ENCODE results near the gene GRM8. TPM values are rescaled to one million over a fixed set of nuclear protein-coding genes. Genes with fewer than 3 reads are reported as not detected.

Gene GRM8
- total and polyA plus RNA-seq, 10 of the 15 experiments (the other 5 are each of a cell fraction or from before 2014, with no cell fraction given), result 0.33 to 7.1 (median 0.45) TPM; not detected in 2

- no peaks in the 10 kb centered on the region for H3K36me3 ChIP-seq (ENCODE audit: control insufficient read depth in 2 of 2, insufficient read depth in 2 of 2, low read length in 1 of 2)
- FAIRE-seq, result no peak
- no peaks in the 10 kb centered on the region for H3K79me2 ChIP-seq (ENCODE audit: control insufficient read depth, insufficient read depth, low read length)
- H3K4me2 ChIP-seq (ENCODE audit: control insufficient read depth, insufficient read depth), result no peak overlapping the region
- WGBS (ENCODE audit: insufficient coverage, insufficient replicate concordance, low lambda C conversion rate, missing lambda C conversion rate), result 2% methylated on average over 2 of the region's 2 CpGs
- H2AFZ ChIP-seq (ENCODE audit: control insufficient read depth, low read depth, low read length), result no peak overlapping the region
- RAD21 ChIA-PET (ENCODE audit: unreplicated experiment), result no interaction called here
- SMC1A ChIA-PET (ENCODE audit: uncharacterized antibody, unreplicated experiment), result no interaction called here
- POLR2A ChIA-PET, result no interaction called here
- BruUV-seq (replicated peaks), result no TSS peak
- no peak overlapping the region for H3K4me3 ChIP-seq
- no peaks in the 10 kb centered on the region for H3K9me3 ChIP-seq (replicated peaks; ENCODE audit: control insufficient read depth, insufficient read depth, low read length)
- ATAC-seq, result no peak
- H4K20me1 ChIP-seq (ENCODE audit: control insufficient read depth, insufficient read depth), result no peaks in the 10 kb centered on the region
- H3K4me1 ChIP-seq (ENCODE audit: control insufficient read depth, insufficient read depth, low read length), result peaks cover 4% of the 10 kb centered on the region
- no peak overlapping the region for H3K9ac ChIP-seq (ENCODE audit: control insufficient read depth, insufficient read depth, low read length)
- DNase-seq (ENCODE audit: low read depth, low spot score), result no peak
- CTCF ChIA-PET, result interaction anchor here (1.0 kb wide), 1 partner anchor 9 kb away, joined by 3 read pairs; no protein-coding TSS in a partner anchor
- in situ Hi-C loops (cut with MboI) (no loop called here), intact Hi-C loops (cut with micrococcal nuclease; ENCODE audit: unreplicated experiment) (no loop called here)
- no peak for TF ChIP-seq GABPA (IDR thresholded peaks at IDR 0.05; ENCODE audit: low read depth)
- no peak for TF ChIP-seq POU2F2 (IDR thresholded peaks at IDR 0.05; ENCODE audit: borderline replicate concordance, low read depth, low read length)
- no peak for TF ChIP-seq NKRF (conservative IDR thresholded peaks at IDR 0.05)
- no peak for TF ChIP-seq CEBPZ (IDR thresholded peaks at IDR 0.05; ENCODE audit: low read depth, low read length)
- TF ChIP-seq RBBP5 (conservative IDR thresholded peaks at IDR 0.05), result no peak
- TF ChIP-seq BCL3 (IDR thresholded peaks at IDR 0.05; ENCODE audit: borderline replicate concordance, insufficient read depth, low read depth, low read length, poor library complexity, severe bottlenecking), result no peak
- no peak for TF ChIP-seq ZNF622 (IDR thresholded peaks at IDR 0.05)
- TF ChIP-seq LARP7 (IDR thresholded peaks at IDR 0.05), result no peak
- H3K27ac ChIP-seq (ENCODE audit: control insufficient read depth, insufficient read depth), result no peak overlapping the region
- H3K27me3 ChIP-seq (replicated peaks in 1 of 2; ENCODE audit: control insufficient read depth in 2 of 2, insufficient read depth in 2 of 2, low read length in 1 of 2), result peaks cover 2 to 8% of the 10 kb centered on the region in 2 experiments
These were observed 4.3 kb upstream of the GRM8 start for GRCh38 chr7:127257086-127257485.

Data from GM12878 (cell line).